Fibroblast of lung (primary cell): Measurements from ENCODE around the gene MMP14. TPM values are rescaled to one million over a fixed set of nuclear protein-coding genes. Genes with fewer than 3 reads are reported as not detected.
A peak's percentile ranks its signal among the peaks of the same experiment; 100 is the strongest.

Source experiments
- DNase-seq, 2 donors: peaks; one replicate each; pipeline versions ENCODE4 v3.0.0 to v3.0.0-alpha.2; 2010; ENCODE audit warnings: low read depth in 2 of 2
- H2AFZ ChIP-seq: 2 replicates; pipeline ENCODE4 v1.5.1; 2012; ENCODE audit warnings: low read length, control low read depth, inconsistent platforms
- H3K27ac ChIP-seq: 2 replicates; pipeline ENCODE4 v1.5.1; 2011; ENCODE audit warnings: low read length, control low read depth; ENCODE audit not compliant: insufficient read depth
- H3K27me3 ChIP-seq: 2 replicates; pipeline ENCODE4 v1.5.1; 2011; ENCODE audit warnings: mild to moderate bottlenecking, low read length; ENCODE audit not compliant: control insufficient read depth, insufficient read depth
- H3K36me3 ChIP-seq: 2 replicates; pipeline ENCODE4 v1.5.1; 2011; ENCODE audit warnings: low read length; ENCODE audit not compliant: control insufficient read depth, insufficient read depth
- H3K4me1 ChIP-seq: 2 replicates; pipeline ENCODE4 v1.5.1; 2011; ENCODE audit warnings: low read length; ENCODE audit not compliant: control insufficient read depth, insufficient read depth; ENCODE audit errors: extremely low read depth
- H3K4me2 ChIP-seq: 2 replicates; pipeline ENCODE4 v1.5.1; 2011; ENCODE audit warnings: low read length, control low read depth; ENCODE audit not compliant: insufficient read depth; ENCODE audit errors: extremely low read depth
- H3K4me3 ChIP-seq, 4 experiments: fragments of 200-600 bp in 1 of 4; sonication (generic) in 1 of 4; replicated peaks in 1 of 4; 2 replicates each; pipeline ENCODE4 v1.5.1; 2011 to 2016; ENCODE audit warnings: low read length in 4 of 4, low read depth in 3 of 4, mild to moderate bottlenecking in 3 of 4, control low read depth in 2 of 4, inconsistent platforms in 1 of 4, mixed read lengths in 1 of 4; ENCODE audit not compliant: insufficient read depth in 1 of 4; ENCODE audit errors: control extremely low read depth in 1 of 4
- H3K79me2 ChIP-seq: 2 replicates; pipeline ENCODE4 v1.5.1; 2012; ENCODE audit warnings: mild to moderate bottlenecking, low read length, inconsistent platforms; ENCODE audit not compliant: control insufficient read depth, insufficient read depth
- H3K9ac ChIP-seq: 2 replicates; pipeline ENCODE4 v1.5.1; 2011; ENCODE audit warnings: mild to moderate bottlenecking, low read length, control low read depth; ENCODE audit not compliant: insufficient read depth
- H3K9me3 ChIP-seq: 2 replicates; pipeline ENCODE4 v1.5.1; 2012; ENCODE audit warnings: low read depth, low read length; ENCODE audit not compliant: control insufficient read depth, insufficient read depth
- H4K20me1 ChIP-seq: 2 replicates; pipeline ENCODE4 v1.5.1; 2011; ENCODE audit warnings: low read length; ENCODE audit not compliant: control insufficient read depth, insufficient read depth; ENCODE audit errors: extremely low read depth
- CTCF ChIP-seq, 2 donors: IDR thresholded peaks in 1 of 2; conservative IDR thresholded peaks in 1 of 2; 1 replicate in 1 of 2; 2 replicates in 1 of 2; pipeline ENCODE4 v1.5.1; 2011 to 2012; ENCODE audit warnings: low read length in 2 of 2, control low read depth in 1 of 2, inconsistent platforms in 1 of 2, low read depth in 1 of 2, mild to moderate bottlenecking in 1 of 2
- EZH2 ChIP-seq: IDR thresholded peaks from 2 replicates; pipeline ENCODE4 v1.5.1; 2012; ENCODE audit warnings: low read length, control low read depth, mild to moderate bottlenecking; ENCODE audit errors: missing control alignments
- polyA plus RNA-seq, 2 donors: library from polyadenylated mRNA; depleted of rRNA in 1 of 2; stranded (reverse) in 1 of 2; unstranded in 1 of 2; fragments of >200 nt; gene quantifications; 2 replicates each; pipeline ENCODE4 v1.2.1, GENCODE V29; 2011 to 2012; ENCODE audit warnings: missing spikeins in 1 of 2
- total RNA-seq: library from RNA; depleted of rRNA; stranded (reverse); fragments of >200 nt; gene quantifications from 2 replicates; pipeline ENCODE4 v1.2.1, GENCODE V29; 2014

Gene MMP14
- total and polyA plus RNA-seq, 2 donors (not counting 1 experiment from before 2014, with no cell fraction given), result 375 to 397 TPM

GRCh38 chr14:22837750-22838538 is 1.6 kb downstream of the MMP14 start:
- H3K36me3 ChIP-seq, result peaks cover 31% of the 10 kb centered on the region
- H3K79me2 ChIP-seq, result peaks cover 67% of the 10 kb centered on the region
- H3K4me1 ChIP-seq, result peaks cover 20% of the 10 kb centered on the region
- peak overlapping the region; percentile 82 to 94 (median 91) for H3K4me3 ChIP-seq
- DNase-seq, result peak; percentile 56 to 71
- H3K9ac ChIP-seq, result peak overlapping the region; percentile 98
- peak overlapping the region; percentile 86 for H3K4me2 ChIP-seq
- no peaks in the 10 kb centered on the region for H4K20me1 ChIP-seq
- no peaks in the 10 kb centered on the region for H3K9me3 ChIP-seq
- H3K27me3 ChIP-seq, result no peaks in the 10 kb centered on the region
- TF ChIP-seq EZH2, result no peak
- no peak for TF ChIP-seq CTCF (conservative IDR thresholded peaks at IDR 0.05 in 1 of 2, IDR thresholded peaks at IDR 0.05 in 1 of 2; ENCODE audit: low read depth in 1 of 2, low read length in 2 of 2)
- H3K27ac ChIP-seq, result peak overlapping the region; percentile 85
- H2AFZ ChIP-seq, result no peak overlapping the region

GRCh38 chr14:22838631-22839041 is 2.3 kb downstream of the MMP14 start:
- Histone ChIP-seq H3K4me2 (peak overlapping the region; percentile 86), H3K27me3 (no peaks in the 10 kb centered on the region), H3K36me3 (peaks cover 38% of the 10 kb centered on the region), H3K4me1 (peaks cover 20% of the 10 kb centered on the region), H3K27ac (peak overlapping the region; percentile 85), H3K9me3 (no peaks in the 10 kb centered on the region), H3K9ac (peak overlapping the region; percentile 98), H3K79me2 (peaks cover 74% of the 10 kb centered on the region), H4K20me1 (no peaks in the 10 kb centered on the region), H2AFZ (no peak overlapping the region), H3K4me3 (peak overlapping the region; percentile 82 to 94 (median 91))
- DNase-seq, result peak; percentile 73 to 92
- TF ChIP-seq CTCF (conservative IDR thresholded peaks at IDR 0.05 in 1 of 2, IDR thresholded peaks at IDR 0.05 in 1 of 2; ENCODE audit: low read depth in 1 of 2, low read length in 2 of 2), result no peak
- no peak for TF ChIP-seq EZH2

- TF ChIP-seq CTCF (conservative IDR thresholded peaks at IDR 0.05 in 1 of 2, IDR thresholded peaks at IDR 0.05 in 1 of 2; ENCODE audit: low read depth in 1 of 2, low read length in 2 of 2) (no peak), EZH2 (no peak)
- peaks cover 42% of the 10 kb centered on the region for H3K36me3 ChIP-seq
- no peak overlapping the region for H2AFZ ChIP-seq
- H3K4me3 ChIP-seq, result peak overlapping the region; percentile 82 to 94 (median 91)
- H3K79me2 ChIP-seq, result peaks cover 78% of the 10 kb centered on the region
- no peaks in the 10 kb centered on the region for H3K9me3 ChIP-seq
- H4K20me1 ChIP-seq, result no peaks in the 10 kb centered on the region
- H3K4me1 ChIP-seq, result peaks cover 20% of the 10 kb centered on the region
- peak overlapping the region; percentile 85 for H3K27ac ChIP-seq
- H3K4me2 ChIP-seq, result peak overlapping the region; percentile 86
- DNase-seq, result peak in 1 of 2 donors; percentile 81
- peak overlapping the region; percentile 98 for H3K9ac ChIP-seq
- no peaks in the 10 kb centered on the region for H3K27me3 ChIP-seq
Observed at GRCh38 chr14:22839159-22839779, 2.9 kb downstream of the MMP14 start.
